Progenitor cell of endocrine pancreas (in vitro differentiated cells): ENCODE data around the gene FGD4. TPM values are rescaled to one million over a fixed set of nuclear protein-coding genes. Genes with fewer than 3 reads are reported as not detected.

Source experiments
- DNase-seq: peaks from one replicate; pipeline ENCODE4 v3.0.0; 2021; ENCODE audit warnings: low spot score; ENCODE audit not compliant: unreplicated experiment
- H3K27ac Mint-ChIP-seq: 2 replicates; pipeline ENCODE4 v1.8.0; 2021; ENCODE audit warnings: mild to moderate bottlenecking, moderate library complexity, mixed read lengths
- H3K27me3 Mint-ChIP-seq: 2 replicates; pipeline ENCODE4 v1.8.0; 2021; ENCODE audit warnings: mixed read lengths
- H3K36me3 Mint-ChIP-seq: 2 replicates; pipeline ENCODE4 v1.8.0; 2022; ENCODE audit warnings: mixed read lengths; ENCODE audit not compliant: insufficient read depth
- H3K4me1 Mint-ChIP-seq: 2 replicates; pipeline ENCODE4 v1.8.0; 2021; ENCODE audit warnings: low read depth, mixed read lengths
- H3K4me3 Mint-ChIP-seq: 2 replicates; pipeline ENCODE4 v1.8.0; 2021; ENCODE audit warnings: low read depth, mild to moderate bottlenecking, moderate library complexity, mixed read lengths
- H3K9me3 Mint-ChIP-seq: 2 replicates; pipeline ENCODE4 v1.8.0; 2021; ENCODE audit warnings: low read depth, mixed read lengths
- total RNA-seq: library from RNA; stranded (reverse); gene quantifications from 2 replicates; pipeline ENCODE4 v1.2.1, GENCODE V29; 2021
- TF ChIP-seq, protein P1 (sequence below): fragments of 200-600 bp; sonication (generic); IDR thresholded peaks from one replicate; pipeline ENCODE4 v1.5.0; 2021; ENCODE audit warnings: antibody characterized with exemption, mild to moderate bottlenecking; ENCODE audit not compliant: unreplicated experiment

FGD4 gene
- total RNA-seq, 1 donor from 2014 or later: 83.8 TPM

DNA sequence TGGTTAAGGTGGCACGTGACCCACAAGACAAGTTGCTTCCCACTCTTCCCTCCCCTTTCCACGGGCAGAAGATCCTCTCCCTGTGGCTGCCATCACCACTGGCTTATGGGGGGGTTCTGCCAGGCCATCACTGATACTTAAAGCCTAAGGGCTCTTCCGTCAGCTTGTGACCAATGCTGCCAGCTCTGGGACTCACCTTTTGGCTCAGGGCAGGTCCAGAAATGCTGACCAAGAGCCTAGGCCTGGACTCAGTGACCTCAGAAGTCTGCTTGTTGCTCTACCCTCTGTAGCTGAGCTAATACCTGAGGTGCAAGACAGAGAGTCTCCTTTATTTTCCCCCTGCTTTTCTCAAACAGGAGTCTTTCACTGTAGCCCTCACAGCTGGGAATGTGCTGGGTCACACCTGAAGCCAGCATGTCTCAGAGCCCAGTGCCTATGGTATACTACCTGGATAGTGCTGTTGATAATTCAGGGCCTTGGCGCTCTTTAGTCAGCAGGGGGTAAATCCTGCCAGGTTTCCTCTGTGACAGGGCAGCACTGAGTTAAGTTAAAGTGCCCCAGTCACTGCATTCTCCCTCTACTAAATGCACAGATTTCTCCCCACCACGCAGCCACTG lies 19.7 kb downstream of the FGD4 start:
- Mint-ChIP-seq H3K27me3 (no peaks in the 10 kb centered on the region), H3K4me1 (peaks cover 14% of the 10 kb centered on the region), H3K9me3 (peaks cover 12% of the 10 kb centered on the region), H3K4me3 (no peak overlapping the region), H3K36me3 (peaks cover 16% of the 10 kb centered on the region), H3K27ac (peak overlapping the region; percentile 54)
- TF ChIP-seq, protein P1, sequence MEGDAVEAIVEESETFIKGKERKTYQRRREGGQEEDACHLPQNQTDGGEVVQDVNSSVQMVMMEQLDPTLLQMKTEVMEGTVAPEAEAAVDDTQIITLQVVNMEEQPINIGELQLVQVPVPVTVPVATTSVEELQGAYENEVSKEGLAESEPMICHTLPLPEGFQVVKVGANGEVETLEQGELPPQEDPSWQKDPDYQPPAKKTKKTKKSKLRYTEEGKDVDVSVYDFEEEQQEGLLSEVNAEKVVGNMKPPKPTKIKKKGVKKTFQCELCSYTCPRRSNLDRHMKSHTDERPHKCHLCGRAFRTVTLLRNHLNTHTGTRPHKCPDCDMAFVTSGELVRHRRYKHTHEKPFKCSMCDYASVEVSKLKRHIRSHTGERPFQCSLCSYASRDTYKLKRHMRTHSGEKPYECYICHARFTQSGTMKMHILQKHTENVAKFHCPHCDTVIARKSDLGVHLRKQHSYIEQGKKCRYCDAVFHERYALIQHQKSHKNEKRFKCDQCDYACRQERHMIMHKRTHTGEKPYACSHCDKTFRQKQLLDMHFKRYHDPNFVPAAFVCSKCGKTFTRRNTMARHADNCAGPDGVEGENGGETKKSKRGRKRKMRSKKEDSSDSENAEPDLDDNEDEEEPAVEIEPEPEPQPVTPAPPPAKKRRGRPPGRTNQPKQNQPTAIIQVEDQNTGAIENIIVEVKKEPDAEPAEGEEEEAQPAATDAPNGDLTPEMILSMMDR: no peak
- DNase-seq: no peak

DNA sequence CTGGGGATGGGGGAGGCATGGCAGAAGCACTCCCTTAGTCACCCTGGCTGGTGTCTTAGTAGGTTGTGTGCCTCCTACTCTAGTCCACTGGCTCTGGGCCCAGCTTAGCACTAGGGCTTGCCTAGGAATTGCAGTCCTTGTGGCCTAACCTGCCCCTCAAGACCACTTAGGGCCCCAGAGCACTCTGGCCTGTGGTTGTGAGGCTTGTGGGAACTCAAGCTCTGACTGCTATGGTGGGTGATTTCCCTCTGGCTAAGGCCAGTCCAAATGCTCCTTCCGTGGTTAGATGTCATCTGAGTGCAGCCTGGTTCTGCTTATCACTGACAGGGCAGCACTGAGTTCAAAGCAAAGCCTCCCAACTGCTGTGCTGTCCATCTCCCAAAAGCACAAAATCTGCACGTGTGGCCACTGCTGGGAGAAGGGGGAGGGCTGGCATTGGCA lies 20.2 kb downstream of the FGD4 start:
- Mint-ChIP-seq H3K9me3 (peaks cover 17% of the 10 kb centered on the region), H3K4me1 (peaks cover 12% of the 10 kb centered on the region), H3K4me3 (no peak overlapping the region), H3K36me3 (peaks cover 20% of the 10 kb centered on the region), H3K27me3 (no peaks in the 10 kb centered on the region), H3K27ac (peak overlapping the region; percentile 54)
- DNase-seq: no peak
- TF ChIP-seq, protein P1: no peak

DNA sequence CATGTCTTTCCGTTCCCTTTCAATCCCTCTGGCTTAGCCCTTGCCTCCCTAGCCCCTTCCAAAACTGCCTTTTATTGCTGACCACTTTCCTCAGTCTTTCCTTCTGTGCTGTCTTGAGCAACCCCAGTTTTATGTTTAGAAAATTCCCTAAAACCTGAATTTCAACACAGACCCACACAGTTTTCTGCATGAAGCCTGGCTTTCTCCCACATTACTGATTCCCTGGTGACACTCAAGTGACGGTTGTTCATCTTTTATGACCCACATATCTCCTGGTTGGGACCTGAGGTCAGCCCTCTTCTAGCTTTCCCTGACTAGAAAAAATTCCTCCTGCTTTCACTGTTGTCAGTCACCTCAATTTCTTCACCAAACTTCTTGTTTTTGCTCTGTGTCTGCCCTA lies 21.0 kb downstream of the FGD4 start:
- no peak overlapping the region for H3K4me3 Mint-ChIP-seq
- H3K36me3 Mint-ChIP-seq: peaks cover 26% of the 10 kb centered on the region
- no peak for DNase-seq
- no peaks in the 10 kb centered on the region for H3K27me3 Mint-ChIP-seq
- no peak overlapping the region for H3K27ac Mint-ChIP-seq
- TF ChIP-seq, protein P1: no peak
- H3K9me3 Mint-ChIP-seq: peaks cover 24% of the 10 kb centered on the region
- H3K4me1 Mint-ChIP-seq: peaks cover 12% of the 10 kb centered on the region

DNA sequence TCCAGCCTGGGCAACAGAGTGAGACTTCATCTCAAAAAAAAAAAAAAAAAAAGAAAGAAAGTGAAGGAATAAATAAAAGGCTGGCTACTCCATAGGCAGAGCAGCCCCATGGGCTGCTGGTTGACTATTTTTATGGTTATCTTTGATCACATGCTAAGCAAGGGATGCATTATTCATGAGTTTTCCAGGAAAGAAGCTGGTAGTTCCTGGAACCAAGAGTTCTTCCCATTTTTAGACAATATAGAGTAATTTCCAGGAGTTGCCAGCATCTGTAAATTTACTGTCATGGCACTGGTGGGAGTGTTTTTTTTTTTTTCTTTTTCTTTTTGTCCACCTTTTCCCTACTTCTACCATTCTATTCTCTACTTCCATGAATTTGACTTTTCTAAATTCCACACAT lies 24.2 kb downstream of the FGD4 start:
- Mint-ChIP-seq H3K27me3 (no peaks in the 10 kb centered on the region), H3K36me3 (peaks cover 49% of the 10 kb centered on the region), H3K9me3 (peaks cover 50% of the 10 kb centered on the region), H3K27ac (no peak overlapping the region), H3K4me1 (peaks cover 12% of the 10 kb centered on the region), H3K4me3 (no peak overlapping the region)
- TF ChIP-seq, protein P1: no peak
- no peak for DNase-seq

DNA sequence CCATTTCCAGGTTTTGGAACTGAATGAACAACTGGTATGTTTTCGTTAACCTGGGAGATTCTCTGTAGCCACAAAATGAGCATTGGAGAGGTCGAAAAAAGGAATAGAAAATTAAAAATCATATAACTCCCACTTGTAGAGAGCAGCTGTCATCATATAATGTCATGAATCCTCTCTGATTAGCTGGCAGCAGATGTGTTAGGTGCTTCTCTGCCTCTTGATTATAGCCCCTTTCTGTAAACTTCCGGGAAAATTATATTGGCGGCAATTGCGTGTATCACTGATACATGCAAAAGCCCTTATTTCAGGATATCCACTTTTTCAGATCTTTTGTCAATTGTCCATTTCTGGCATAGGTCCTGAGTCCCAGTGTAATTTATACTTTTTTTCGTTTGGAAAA lies 31.7 kb downstream of the FGD4 start:
- Mint-ChIP-seq H3K27me3 (no peaks in the 10 kb centered on the region), H3K9me3 (peaks cover 30% of the 10 kb centered on the region), H3K4me3 (no peak overlapping the region), H3K36me3 (peaks cover 36% of the 10 kb centered on the region), H3K27ac (no peak overlapping the region), H3K4me1 (peaks cover 2% of the 10 kb centered on the region)
- no peak for DNase-seq
- TF ChIP-seq, protein P1: no peak
